ENCODE data around the gene SATB2. TPM values are rescaled to one million over a fixed set of nuclear protein-coding genes. Genes with fewer than 3 reads are reported as not detected.

Gene SATB2
- total RNA-seq, 1 experiment from 2014 or later = 11.2 TPM

- H3K36me3 Mint-ChIP-seq (ENCODE audit: insufficient read depth, unreplicated experiment) = no peaks in the 10 kb centered on the region
- CTCF ChIA-PET = interaction anchor here (0.6 kb wide), 1 partner anchor 854 kb away, joined by 3 read pairs; no protein-coding TSS in a partner anchor
- intact Hi-C loops (cut with micrococcal nuclease; ENCODE audit: unreplicated experiment) = no loop called here
- no peak overlapping the region for H3K27ac Mint-ChIP-seq (ENCODE audit: unreplicated experiment)
- no TSS peak for BruUV-seq (replicated peaks)
- no peak for TF ChIP-seq CTCF (IDR thresholded peaks at IDR 0.05; ENCODE audit: unreplicated experiment)
- no peak for DNase-seq
- no peaks in the 10 kb centered on the region for H3K9me3 Mint-ChIP-seq (ENCODE audit: low read depth, unreplicated experiment)
- H3K27me3 Mint-ChIP-seq (ENCODE audit: unreplicated experiment) = no peaks in the 10 kb centered on the region
- no peaks in the 10 kb centered on the region for H3K4me1 Mint-ChIP-seq (ENCODE audit: low read depth, unreplicated experiment)
- H3K4me3 Mint-ChIP-seq (ENCODE audit: low read depth, unreplicated experiment) = no peak overlapping the region
Observed at GRCh38 chr2:199322151-199322550, 135.6 kb downstream of the SATB2 start.

GRCh38 chr2:199317646-199318045 is 140.1 kb downstream of the SATB2 start:
- no peaks in the 10 kb centered on the region for H3K36me3 Mint-ChIP-seq (ENCODE audit: insufficient read depth, unreplicated experiment)
- H3K9me3 Mint-ChIP-seq (ENCODE audit: low read depth, unreplicated experiment) = no peaks in the 10 kb centered on the region
- no peak overlapping the region for H3K4me3 Mint-ChIP-seq (ENCODE audit: low read depth, unreplicated experiment)
- DNase-seq = no peak
- intact Hi-C loops (cut with micrococcal nuclease; ENCODE audit: unreplicated experiment) = no loop called here
- no peak for TF ChIP-seq CTCF (IDR thresholded peaks at IDR 0.05; ENCODE audit: unreplicated experiment)
- no TSS peak for BruUV-seq (replicated peaks)
- H3K4me1 Mint-ChIP-seq (ENCODE audit: low read depth, unreplicated experiment) = no peaks in the 10 kb centered on the region
- no peak overlapping the region for H3K27ac Mint-ChIP-seq (ENCODE audit: unreplicated experiment)
- H3K27me3 Mint-ChIP-seq (ENCODE audit: unreplicated experiment) = no peaks in the 10 kb centered on the region
- CTCF ChIA-PET = no interaction called here

GRCh38 chr2:199316851-199317250 is 140.9 kb downstream of the SATB2 start:
- TF ChIP-seq CTCF (IDR thresholded peaks at IDR 0.05; ENCODE audit: unreplicated experiment) = no peak
- no peaks in the 10 kb centered on the region for H3K27me3 Mint-ChIP-seq (ENCODE audit: unreplicated experiment)
- intact Hi-C loops (cut with micrococcal nuclease; ENCODE audit: unreplicated experiment) = no loop called here
- no TSS peak for BruUV-seq (replicated peaks)
- H3K36me3 Mint-ChIP-seq (ENCODE audit: insufficient read depth, unreplicated experiment) = no peaks in the 10 kb centered on the region
- H3K4me1 Mint-ChIP-seq (ENCODE audit: low read depth, unreplicated experiment) = no peaks in the 10 kb centered on the region
- H3K4me3 Mint-ChIP-seq (ENCODE audit: low read depth, unreplicated experiment) = no peak overlapping the region
- CTCF ChIA-PET = no interaction called here
- no peak for DNase-seq
- no peaks in the 10 kb centered on the region for H3K9me3 Mint-ChIP-seq (ENCODE audit: low read depth, unreplicated experiment)
- H3K27ac Mint-ChIP-seq (ENCODE audit: unreplicated experiment) = no peak overlapping the region

GRCh38 chr2:199315299-199316179 is 142.2 kb downstream of the SATB2 start:
- no peaks in the 10 kb centered on the region for H3K9me3 Mint-ChIP-seq (ENCODE audit: low read depth, unreplicated experiment)

More at GRCh38 chr2:199315299-199316179, 142.2 kb downstream of the SATB2 start:
- Mint-ChIP-seq H3K27ac (ENCODE audit: unreplicated experiment) (no peak overlapping the region), H3K4me3 (ENCODE audit: low read depth, unreplicated experiment) (no peak overlapping the region), H3K27me3 (ENCODE audit: unreplicated experiment) (no peaks in the 10 kb centered on the region), H3K4me1 (ENCODE audit: low read depth, unreplicated experiment) (no peaks in the 10 kb centered on the region), H3K36me3 (ENCODE audit: insufficient read depth, unreplicated experiment) (no peaks in the 10 kb centered on the region)
- no peak for TF ChIP-seq CTCF (IDR thresholded peaks at IDR 0.05; ENCODE audit: unreplicated experiment)
- CTCF ChIA-PET = no interaction called here
- BruUV-seq (replicated peaks) = no TSS peak
- intact Hi-C loops (cut with micrococcal nuclease; ENCODE audit: unreplicated experiment) = no loop called here
- DNase-seq = peak; percentile 9

All from Calu3 (cell line).